GM23338 (cell line): ENCODE results near the gene NFKB1.

Experiments
- POLR2AphosphoS5 ChIP-seq: IDR thresholded peaks from 2 replicates; pipeline ENCODE4 v1.6.1; 2016; ENCODE audit warnings: antibody characterized with exemption, low read depth
- ZNF114 ChIP-seq: fragments of 250-450 bp; sonication (Bioruptor Pico); IDR thresholded peaks from 2 replicates; pipeline ENCODE4 v1.5.0; 2020; ENCODE audit warnings: mild to moderate bottlenecking, moderate library complexity
- TF ChIP-seq, protein P1 (sequence below), 2 experiments: fragments of 200-600 bp in 1 of 2; sonication (generic) in 1 of 2; conservative IDR thresholded peaks; 2 replicates each; pipeline versions ENCODE4 v1.5.1 to v1.6.1; 2016 to 2017; ENCODE audit warnings: antibody characterized with exemption in 2 of 2, low read depth in 2 of 2, mild to moderate bottlenecking in 2 of 2, moderate library complexity in 1 of 2
- TF ChIP-seq, protein P2 (sequence below): IDR thresholded peaks from one replicate; pipeline ENCODE4 v1.6.1; 2018; ENCODE audit warnings: antibody characterized with exemption; ENCODE audit not compliant: unreplicated experiment

DNA sequence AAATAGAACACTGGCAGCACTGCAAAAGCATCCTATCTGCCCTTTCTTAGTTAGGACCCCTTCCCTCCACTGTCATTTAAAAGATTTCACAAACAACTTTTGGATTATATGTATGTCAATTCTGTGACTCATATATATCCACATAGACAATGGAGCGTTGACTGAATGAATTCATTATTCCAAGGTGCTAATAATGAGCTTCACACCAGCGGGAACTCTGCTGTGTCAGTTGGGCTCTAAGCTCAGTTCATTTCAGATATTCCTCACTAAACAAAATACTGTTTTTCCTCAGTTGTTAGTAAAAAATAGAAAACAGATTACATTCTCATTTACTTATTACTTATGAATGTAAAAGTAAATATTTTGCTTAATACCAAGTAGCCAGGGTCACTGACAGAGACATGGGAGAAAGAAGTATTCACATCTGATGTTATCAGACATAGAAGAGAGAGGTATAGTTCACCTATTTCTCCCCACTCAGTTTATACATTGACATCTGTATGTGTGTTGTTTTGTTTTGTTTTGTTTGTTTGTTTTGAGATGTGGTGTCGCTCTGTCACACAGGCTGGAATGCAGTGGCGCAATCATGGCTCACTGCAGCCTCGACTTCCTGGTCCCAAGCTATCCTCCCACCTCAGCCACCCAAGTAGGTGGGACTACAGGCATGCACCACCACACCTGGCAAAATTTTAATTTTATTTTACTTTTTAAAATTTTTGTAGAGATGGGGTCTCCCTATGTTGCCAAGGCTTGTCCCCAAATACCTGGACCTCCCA is 10.9 kb downstream of the NFKB1 start:
- TF ChIP-seq POLR2AphosphoS5 (no peak), ZNF114 (CRISPR knock-in tag) (no peak)
- TF ChIP-seq, protein P1, sequence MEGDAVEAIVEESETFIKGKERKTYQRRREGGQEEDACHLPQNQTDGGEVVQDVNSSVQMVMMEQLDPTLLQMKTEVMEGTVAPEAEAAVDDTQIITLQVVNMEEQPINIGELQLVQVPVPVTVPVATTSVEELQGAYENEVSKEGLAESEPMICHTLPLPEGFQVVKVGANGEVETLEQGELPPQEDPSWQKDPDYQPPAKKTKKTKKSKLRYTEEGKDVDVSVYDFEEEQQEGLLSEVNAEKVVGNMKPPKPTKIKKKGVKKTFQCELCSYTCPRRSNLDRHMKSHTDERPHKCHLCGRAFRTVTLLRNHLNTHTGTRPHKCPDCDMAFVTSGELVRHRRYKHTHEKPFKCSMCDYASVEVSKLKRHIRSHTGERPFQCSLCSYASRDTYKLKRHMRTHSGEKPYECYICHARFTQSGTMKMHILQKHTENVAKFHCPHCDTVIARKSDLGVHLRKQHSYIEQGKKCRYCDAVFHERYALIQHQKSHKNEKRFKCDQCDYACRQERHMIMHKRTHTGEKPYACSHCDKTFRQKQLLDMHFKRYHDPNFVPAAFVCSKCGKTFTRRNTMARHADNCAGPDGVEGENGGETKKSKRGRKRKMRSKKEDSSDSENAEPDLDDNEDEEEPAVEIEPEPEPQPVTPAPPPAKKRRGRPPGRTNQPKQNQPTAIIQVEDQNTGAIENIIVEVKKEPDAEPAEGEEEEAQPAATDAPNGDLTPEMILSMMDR (conservative IDR thresholded peaks at IDR 0.05; ENCODE audit: low read depth in 2 of 2) = no peak
- TF ChIP-seq, protein P2, sequence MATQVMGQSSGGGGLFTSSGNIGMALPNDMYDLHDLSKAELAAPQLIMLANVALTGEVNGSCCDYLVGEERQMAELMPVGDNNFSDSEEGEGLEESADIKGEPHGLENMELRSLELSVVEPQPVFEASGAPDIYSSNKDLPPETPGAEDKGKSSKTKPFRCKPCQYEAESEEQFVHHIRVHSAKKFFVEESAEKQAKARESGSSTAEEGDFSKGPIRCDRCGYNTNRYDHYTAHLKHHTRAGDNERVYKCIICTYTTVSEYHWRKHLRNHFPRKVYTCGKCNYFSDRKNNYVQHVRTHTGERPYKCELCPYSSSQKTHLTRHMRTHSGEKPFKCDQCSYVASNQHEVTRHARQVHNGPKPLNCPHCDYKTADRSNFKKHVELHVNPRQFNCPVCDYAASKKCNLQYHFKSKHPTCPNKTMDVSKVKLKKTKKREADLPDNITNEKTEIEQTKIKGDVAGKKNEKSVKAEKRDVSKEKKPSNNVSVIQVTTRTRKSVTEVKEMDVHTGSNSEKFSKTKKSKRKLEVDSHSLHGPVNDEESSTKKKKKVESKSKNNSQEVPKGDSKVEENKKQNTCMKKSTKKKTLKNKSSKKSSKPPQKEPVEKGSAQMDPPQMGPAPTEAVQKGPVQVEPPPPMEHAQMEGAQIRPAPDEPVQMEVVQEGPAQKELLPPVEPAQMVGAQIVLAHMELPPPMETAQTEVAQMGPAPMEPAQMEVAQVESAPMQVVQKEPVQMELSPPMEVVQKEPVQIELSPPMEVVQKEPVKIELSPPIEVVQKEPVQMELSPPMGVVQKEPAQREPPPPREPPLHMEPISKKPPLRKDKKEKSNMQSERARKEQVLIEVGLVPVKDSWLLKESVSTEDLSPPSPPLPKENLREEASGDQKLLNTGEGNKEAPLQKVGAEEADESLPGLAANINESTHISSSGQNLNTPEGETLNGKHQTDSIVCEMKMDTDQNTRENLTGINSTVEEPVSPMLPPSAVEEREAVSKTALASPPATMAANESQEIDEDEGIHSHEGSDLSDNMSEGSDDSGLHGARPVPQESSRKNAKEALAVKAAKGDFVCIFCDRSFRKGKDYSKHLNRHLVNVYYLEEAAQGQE = no peak
